Right atrium auricular region (tissue), 2 donors: ENCODE results near the gene TMEM219. TPM values are rescaled to one million over a fixed set of nuclear protein-coding genes. Genes with fewer than 3 reads are reported as not detected.

Experiments used
- DNase-seq: peaks from one replicate; pipeline ENCODE4 v3.0.0-alpha.2; 2019; ENCODE audit warnings: low spot score
- H3K27ac ChIP-seq, 2 donors: fragments of 200-600 bp; sonication (generic); 1 replicate in 1 of 2; 2 replicates in 1 of 2; pipeline ENCODE4 v1.5.1; 2016 to 2019
- H3K27me3 ChIP-seq, 2 donors: fragments of 200-600 bp; sonication (generic); one replicate each; pipeline versions ENCODE4 v1.5.1 to v1.6.0; 2017 to 2019
- H3K36me3 ChIP-seq: fragments of 200-600 bp; sonication (generic); one replicate; pipeline ENCODE4 v1.5.1; 2016
- H3K4me1 ChIP-seq, 2 donors: fragments of 200-600 bp; sonication (generic); one replicate each; pipeline versions ENCODE4 v1.5.1 to v1.6.0; 2017 to 2019
- H3K4me3 ChIP-seq, 2 donors: fragments of 200-600 bp; sonication (generic); 1 replicate in 1 of 2; 2 replicates in 1 of 2; pipeline ENCODE4 v1.5.1; 2017 to 2019; ENCODE audit warnings: mild to moderate bottlenecking in 1 of 2, moderate library complexity in 1 of 2
- H3K9me3 ChIP-seq, 2 donors: fragments of 200-600 bp; sonication (generic); one replicate each; pipeline ENCODE4 v1.5.1; 2019
- total RNA-seq, 2 donors: library from RNA; depleted of rRNA; stranded (reverse); fragments of >200 nt; gene quantifications; one replicate each; pipeline ENCODE4 v1.1.0, GENCODE V29; 2016
- TF ChIP-seq, protein P1 (sequence below), 2 donors: fragments of 200-600 bp; sonication (generic); IDR thresholded peaks; one replicate each; pipeline ENCODE4 v1.5.1; 2019; ENCODE audit warnings: antibody characterized with exemption in 2 of 2

The TMEM219 gene
- total RNA-seq, 2 donors from 2014 or later = 100 to 107 TPM

DNA sequence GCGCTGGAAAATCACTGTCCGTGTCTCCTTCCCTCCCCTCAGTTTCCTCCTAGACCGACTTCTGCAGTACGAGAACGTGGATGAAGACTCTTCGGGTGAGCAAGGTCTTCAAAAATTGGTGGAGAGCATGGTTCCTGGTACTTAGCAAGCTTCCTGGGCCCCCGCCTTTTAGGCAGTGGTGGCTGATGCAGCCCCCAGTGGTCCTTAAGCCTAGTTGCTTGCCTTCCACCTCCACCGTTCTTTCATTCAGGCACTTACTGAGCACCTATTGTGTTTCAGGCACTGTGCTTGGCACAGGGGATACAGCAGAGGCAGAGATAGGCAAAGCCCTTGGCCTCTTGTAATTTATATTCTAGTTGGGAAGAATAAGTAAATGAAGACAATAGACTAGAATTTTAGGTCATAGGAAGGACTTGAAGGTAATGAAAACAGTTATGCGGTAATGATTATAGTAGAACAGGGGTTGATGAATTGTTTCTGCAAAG lies 34.9 kb downstream of the TMEM219 start:
- peaks cover 0 to 24% of the 10 kb centered on the region in 2 donors for H3K4me1 ChIP-seq
- peak overlapping the region; percentile 58 to 76 for H3K4me3 ChIP-seq
- H3K9me3 ChIP-seq = no peaks in the 10 kb centered on the region
- H3K27ac ChIP-seq = peak overlapping the region in 1 of 2 donors; percentile 93
- TF ChIP-seq, protein P1, sequence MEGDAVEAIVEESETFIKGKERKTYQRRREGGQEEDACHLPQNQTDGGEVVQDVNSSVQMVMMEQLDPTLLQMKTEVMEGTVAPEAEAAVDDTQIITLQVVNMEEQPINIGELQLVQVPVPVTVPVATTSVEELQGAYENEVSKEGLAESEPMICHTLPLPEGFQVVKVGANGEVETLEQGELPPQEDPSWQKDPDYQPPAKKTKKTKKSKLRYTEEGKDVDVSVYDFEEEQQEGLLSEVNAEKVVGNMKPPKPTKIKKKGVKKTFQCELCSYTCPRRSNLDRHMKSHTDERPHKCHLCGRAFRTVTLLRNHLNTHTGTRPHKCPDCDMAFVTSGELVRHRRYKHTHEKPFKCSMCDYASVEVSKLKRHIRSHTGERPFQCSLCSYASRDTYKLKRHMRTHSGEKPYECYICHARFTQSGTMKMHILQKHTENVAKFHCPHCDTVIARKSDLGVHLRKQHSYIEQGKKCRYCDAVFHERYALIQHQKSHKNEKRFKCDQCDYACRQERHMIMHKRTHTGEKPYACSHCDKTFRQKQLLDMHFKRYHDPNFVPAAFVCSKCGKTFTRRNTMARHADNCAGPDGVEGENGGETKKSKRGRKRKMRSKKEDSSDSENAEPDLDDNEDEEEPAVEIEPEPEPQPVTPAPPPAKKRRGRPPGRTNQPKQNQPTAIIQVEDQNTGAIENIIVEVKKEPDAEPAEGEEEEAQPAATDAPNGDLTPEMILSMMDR (IDR thresholded peaks at IDR 0.05) = no peak
- peaks cover 16% of the 10 kb centered on the region for H3K36me3 ChIP-seq
- no peaks in the 10 kb centered on the region for H3K27me3 ChIP-seq
- DNase-seq = no peak

GRCh38 chr16:29999605-30000004 lies 37.7 kb downstream of the TMEM219 start:
- H3K27ac ChIP-seq = no peak overlapping the region
- no peaks in the 10 kb centered on the region for H3K27me3 ChIP-seq
- no peaks in the 10 kb centered on the region for H3K36me3 ChIP-seq
- H3K4me1 ChIP-seq = peaks cover 0 to 13% of the 10 kb centered on the region in 2 donors
- TF ChIP-seq, protein P1 (IDR thresholded peaks at IDR 0.05) = no peak
- DNase-seq = no peak
- H3K9me3 ChIP-seq = no peaks in the 10 kb centered on the region
- no peak overlapping the region for H3K4me3 ChIP-seq

DNA sequence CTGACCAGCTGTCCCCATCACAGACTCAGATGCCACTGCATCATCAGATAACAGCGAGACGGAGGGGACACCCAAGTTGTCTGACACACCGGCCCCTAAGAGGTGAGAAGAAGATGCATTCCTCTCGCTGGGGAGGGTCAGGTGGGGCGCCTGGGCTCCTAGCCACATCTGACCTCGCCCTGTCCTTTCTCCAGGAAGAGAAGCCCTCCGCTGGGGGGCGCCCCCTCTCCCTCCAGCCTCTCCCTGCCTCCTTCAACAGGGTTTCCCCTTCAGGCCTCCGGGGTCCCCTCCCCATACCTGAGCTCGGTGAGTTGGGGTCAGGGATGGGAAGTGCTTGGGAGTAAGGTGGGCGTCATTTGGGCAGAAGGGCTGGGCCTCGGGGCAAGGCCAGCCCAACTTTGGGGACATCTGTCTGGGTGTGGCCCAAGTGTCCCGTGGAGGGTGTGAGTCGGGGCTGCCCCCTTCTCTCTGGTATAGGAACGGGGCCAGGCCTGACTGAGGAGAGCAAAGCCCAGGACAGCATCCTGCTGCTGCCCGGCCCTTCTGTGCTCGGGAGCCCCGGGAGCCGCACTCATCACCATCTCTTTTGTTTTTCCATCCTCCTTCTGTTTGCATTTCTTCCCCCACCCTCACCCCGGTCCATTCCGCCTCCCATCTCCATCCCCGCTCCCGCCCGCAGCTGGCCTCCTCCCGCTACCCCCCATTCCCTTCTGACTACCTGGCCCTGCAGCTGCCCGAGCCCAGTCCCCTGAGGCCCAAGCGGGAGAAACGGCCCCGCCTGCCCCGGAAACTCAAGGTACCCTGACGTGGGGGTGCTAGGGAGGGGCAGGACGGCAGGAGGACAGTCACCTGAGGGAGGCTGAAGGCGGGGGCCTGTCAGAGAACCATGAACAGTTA lies 39.1 kb downstream of the TMEM219 start:
- no peak for DNase-seq
- Histone ChIP-seq H3K4me1 (peaks cover 0 to 13% of the 10 kb centered on the region in 2 donors), H3K27ac (no peak overlapping the region), H3K9me3 (no peaks in the 10 kb centered on the region), H3K4me3 (no peak overlapping the region), H3K36me3 (no peaks in the 10 kb centered on the region), H3K27me3 (no peaks in the 10 kb centered on the region)
- TF ChIP-seq, protein P1 (IDR thresholded peaks at IDR 0.05) = no peak

DNA sequence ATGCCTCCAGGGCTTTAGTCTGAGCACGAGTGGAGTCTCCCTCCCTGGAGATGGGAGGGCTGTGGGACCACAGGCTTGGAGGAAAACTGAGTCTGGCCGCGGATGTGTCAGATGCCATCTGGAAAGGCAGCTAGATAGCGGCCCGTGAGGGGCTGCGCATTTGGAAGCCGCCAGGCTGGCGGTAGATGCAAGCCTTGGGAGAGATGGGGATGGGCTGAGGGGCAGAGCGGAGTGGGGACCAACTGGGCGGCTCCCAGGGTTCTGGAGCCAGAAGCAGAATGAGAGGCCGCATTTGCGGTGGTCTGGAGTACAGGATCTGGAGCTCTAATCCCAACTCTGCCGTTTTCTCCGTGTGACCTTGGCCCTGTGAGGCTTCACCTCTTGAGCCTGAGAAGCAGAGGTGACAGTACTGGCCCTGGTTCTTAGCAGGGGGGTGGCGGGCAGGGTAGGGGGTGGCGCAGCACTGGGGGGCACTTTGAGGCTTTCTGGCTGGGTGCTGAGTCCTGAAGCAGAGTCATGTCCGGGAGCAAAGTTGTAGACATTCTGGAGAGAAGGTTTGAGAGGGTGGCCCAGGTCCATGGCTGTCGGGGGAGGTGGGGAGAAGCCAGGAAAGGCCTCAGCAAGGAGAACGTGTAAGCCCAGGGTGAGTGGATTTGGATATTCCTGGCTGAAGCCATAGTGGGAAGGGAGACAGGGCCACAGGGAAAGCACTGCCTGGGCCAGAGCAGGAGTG lies 40.9 kb downstream of the TMEM219 start:
- no peak overlapping the region for H3K4me3 ChIP-seq
- H3K4me1 ChIP-seq = peaks cover 0 to 5% of the 10 kb centered on the region in 2 donors
- H3K27ac ChIP-seq = no peak overlapping the region
- H3K9me3 ChIP-seq = no peaks in the 10 kb centered on the region
- TF ChIP-seq, protein P1 (IDR thresholded peaks at IDR 0.05) = no peak
- no peaks in the 10 kb centered on the region for H3K36me3 ChIP-seq
- no peaks in the 10 kb centered on the region for H3K27me3 ChIP-seq
- no peak for DNase-seq

DNA sequence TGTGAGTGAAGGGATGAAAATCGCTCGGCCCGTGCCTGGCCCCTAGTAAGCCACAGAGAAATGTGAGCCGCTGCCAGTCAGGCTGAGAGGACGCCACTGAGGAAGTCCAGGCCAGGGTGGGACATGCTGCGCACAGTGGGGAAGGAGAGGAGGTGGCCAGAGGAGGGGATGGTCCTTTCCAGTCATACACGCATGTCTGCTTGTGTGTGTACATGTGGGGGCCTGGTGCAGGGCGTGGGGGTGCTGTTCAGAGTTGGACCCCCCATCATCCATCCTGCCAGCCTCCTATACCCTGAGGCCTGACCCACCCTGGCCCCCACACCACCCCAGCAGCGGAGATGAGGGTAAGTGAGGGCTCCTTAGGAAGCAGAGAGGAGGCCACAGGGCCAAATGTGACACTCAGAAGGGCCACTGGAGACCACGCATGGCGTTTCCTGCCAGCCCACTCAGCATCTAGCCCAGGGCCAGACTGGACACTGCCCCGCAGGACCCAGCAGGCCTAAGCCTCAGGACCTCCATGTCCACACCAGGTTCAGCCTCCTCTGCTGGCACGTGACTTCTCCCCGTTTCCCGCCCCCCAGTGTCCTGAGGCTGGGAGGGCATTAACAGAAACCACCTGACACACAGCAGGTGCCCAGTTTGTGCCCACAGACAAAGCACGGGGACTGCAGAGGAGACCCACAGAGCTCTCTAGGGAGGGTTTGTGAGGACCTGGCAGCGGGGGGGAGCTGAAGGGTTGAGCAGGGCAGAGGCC lies 42.0 kb downstream of the TMEM219 start:
- no peak for DNase-seq
- no peak overlapping the region for H3K4me3 ChIP-seq
- TF ChIP-seq, protein P1 (IDR thresholded peaks at IDR 0.05) = no peak
- H3K4me1 ChIP-seq = peaks cover 0 to 5% of the 10 kb centered on the region in 2 donors
- no peak overlapping the region for H3K27ac ChIP-seq
- no peaks in the 10 kb centered on the region for H3K9me3 ChIP-seq
- no peaks in the 10 kb centered on the region for H3K36me3 ChIP-seq
- no peaks in the 10 kb centered on the region for H3K27me3 ChIP-seq
